NCI-H2171 treated with DMSO at 0.1 percent for 48 hours (cell line): ENCODE results near the gene FAM162B.
A peak's percentile ranks its signal among the peaks of the same experiment; 100 is the strongest.
"Not testable (repeated sequence)": the region's sequence is repeated elsewhere in the genome, so short reads cannot be mapped to it uniquely, and the experiment has no call there.

Experiments used
- DNase-seq: peaks from one replicate; lab custom pipeline; 2025; lab: John Stamatoyannopoulos, UW

FAM162B gene

DNA sequence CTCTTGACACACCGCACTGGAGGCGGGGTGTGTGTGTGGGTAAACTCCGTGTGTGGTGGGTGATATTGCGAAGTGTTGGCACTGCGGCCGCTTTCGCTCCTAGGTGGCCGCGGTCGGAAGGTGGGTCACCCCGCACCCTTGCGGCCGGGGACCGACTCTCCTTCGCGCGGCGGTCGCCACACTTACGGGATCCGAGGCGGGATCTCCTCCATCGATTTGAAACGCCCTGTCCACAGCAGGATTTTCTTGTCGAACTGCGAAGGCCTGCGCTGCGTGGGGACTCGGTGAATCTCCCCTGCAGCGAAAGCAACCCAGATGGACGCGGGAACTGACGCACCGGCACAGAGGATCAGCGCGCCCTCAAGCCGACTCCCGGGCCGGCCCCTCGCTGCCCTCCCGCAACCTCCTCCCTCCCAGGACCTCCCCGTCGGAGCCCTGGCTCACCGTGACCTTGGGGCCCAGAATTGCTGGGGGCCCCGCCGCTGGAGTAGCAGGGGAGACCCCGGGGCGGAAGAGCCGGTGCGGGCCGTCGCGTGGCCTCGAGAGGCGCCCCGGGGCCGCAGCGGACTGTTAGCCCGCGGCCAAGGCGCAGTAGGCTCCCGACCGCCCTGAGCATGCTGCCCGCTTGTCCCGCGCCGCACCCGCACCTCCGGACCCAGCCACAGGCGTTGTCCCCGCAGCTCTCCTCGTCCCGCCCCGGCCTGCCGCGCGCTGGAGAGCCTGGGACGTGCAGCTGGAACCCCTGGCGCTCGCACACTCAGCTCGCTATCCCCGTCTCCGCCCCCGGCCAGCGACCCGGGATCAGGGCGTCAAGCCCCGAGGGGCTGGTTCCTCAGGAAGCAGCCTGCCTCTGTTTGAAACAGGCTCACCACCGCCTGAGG is at the start of gene FAM162B:
FAM162B (minus strand) TSS at position 759 of the 881 bp plus-strand sequence; CDS start at position 616, 143 bp downstream.
- peak; percentile 32 for DNase-seq

DNA sequence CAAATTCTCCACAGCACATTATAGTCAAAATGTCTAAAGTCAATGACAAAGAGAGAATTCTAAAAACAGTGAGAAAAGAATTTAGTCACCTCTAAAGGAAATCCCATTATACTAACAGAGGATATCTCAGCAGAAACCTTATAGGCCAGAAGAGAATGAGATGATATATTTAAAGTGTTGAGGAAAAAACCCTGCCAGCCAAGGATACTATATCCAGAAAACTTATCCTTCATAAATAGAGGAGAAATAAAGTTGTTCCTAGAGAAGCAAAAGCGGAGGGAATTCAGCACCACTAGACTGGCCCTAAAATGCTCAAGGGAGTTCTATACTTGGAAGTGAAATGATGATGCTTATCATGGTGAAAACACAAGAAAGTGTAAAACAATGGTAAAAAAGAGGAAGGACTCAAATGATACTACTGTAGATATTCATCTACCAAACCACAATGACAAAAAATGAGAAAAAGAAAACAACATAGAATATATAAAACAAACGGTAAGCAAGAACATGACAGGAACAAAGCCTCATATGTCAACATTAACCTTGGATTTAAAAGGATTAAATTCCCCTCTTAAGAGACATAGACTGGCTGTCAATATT is 46.6 kb upstream of the FAM162B start:
- no peak for DNase-seq

DNA sequence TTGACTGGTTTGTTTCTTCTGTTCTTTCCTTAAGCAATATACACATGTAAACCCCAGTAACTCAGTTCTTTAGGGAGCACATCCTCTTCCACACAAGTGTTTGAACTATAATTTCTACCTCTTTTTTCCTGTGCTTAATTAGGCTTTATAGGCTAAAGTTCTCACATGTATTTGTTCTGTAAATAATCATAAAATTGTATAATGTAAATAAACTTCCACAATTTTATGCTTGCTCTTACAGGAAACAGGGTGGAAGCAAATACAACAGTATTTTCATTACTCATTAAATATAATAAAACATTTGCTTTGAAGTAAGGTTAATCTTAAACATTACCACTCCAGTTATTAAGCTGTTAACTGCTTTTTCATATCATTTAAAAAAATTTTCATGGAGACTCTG is 36.5 kb upstream of the FAM162B start:
- no peak for DNase-seq

- no peak for DNase-seq
Measured at GRCh38 chr6:116799945-116800344, 34.4 kb upstream of the FAM162B start.

DNA sequence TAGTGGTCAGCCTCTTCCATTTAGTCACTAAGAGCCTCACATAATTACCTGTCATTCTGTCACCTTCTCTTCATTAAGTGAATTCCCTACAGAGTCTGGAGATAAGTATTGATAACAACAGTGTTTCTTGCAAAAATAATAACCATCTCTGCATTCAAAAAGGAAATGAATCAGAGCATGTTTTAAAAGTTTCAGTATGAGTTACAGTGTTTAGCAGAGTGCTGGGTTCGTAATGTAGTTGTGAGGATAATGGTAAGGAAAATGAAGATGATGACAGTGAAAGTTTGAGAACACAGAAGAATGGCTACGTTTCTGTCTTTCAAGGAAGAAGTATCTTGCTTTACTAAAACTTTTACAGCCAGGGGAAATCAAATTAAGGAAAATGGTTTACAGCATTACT is 32.1 kb upstream of the FAM162B start:
- no peak for DNase-seq

DNA sequence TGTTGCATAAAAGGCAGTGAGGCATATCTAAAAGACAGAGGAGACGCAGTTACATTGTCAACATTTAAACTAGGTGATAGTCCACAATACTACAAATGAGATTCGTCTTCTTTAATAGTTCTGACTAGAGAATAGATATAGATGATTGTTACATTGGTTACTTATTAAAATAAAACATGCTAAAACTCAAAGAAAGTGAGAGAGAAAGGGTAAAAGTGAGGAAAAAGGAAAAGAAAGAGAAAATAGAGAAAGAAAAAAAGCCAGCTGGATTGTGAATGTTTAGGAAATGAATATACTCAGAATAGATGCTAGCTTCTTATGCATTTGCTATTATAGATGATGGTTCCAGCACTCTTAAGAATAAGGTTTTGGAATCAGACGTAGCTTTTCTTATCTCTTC is 27.7 kb upstream of the FAM162B start:
- DNase-seq: no peak

DNA sequence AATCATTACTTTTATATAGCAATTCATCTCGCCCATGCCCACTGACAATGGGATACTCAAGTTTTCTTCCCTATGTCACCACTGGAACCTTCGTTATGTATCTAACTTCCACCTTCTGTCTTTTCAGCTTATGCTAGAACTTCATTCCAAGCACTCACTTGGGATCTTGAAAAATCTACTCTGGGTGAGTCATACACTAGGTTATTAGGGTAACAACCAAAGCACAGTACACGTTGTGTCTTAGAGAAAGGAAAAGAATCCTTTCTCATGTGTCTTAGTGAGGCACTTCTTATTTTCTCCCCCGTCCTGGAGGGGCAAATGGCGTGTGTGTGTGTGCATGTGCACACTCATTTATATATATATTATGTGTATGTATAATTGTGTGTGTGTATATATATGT is 18.3 kb upstream of the FAM162B start:
- DNase-seq: no peak

- peak; percentile 51 for DNase-seq
Measured at GRCh38 chr6:116779573-116780164, 14.2 kb upstream of the FAM162B start.

DNA sequence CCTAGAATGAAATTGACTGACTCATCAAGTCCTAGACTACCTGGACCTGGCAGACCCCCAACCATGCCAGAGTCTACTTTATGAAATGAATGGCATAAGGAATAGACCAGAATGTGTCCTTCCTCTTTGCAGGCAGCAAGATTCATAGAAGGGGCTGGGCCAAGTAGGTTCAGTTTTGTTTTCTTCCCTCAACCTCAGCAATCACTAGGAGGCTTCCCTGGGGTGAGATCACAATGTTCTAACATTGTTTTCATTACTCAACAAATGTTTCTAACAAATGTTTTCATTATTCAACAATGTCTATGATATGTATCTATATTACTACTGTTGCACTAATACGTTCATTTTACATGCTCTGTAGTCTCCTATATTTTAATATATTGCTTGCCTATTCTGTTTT is 8.4 kb upstream of the FAM162B start:
- DNase-seq: no peak

GRCh38 chr6:116772450-116772849 is 6.9 kb upstream of the FAM162B start:
- no peak for DNase-seq

DNA sequence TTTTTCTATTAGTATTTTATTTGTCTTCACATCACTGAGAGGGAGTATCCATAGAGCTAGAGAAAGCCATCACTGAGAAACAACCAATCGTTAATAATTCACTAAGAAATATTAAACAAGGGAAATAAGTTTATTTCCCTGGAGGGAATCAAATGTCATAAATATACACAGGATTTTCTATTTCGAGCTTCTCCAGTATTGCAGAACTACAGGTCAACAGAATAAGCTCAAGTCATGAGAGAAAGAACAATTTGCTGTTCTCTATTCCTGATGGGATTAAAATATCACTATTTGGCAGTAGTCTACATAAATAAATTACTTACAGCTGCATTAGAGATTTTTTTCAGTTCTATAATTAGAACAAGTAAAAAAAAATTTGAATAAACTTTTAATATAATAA is 2.2 kb upstream of the FAM162B start:
- no peak for DNase-seq

DNA sequence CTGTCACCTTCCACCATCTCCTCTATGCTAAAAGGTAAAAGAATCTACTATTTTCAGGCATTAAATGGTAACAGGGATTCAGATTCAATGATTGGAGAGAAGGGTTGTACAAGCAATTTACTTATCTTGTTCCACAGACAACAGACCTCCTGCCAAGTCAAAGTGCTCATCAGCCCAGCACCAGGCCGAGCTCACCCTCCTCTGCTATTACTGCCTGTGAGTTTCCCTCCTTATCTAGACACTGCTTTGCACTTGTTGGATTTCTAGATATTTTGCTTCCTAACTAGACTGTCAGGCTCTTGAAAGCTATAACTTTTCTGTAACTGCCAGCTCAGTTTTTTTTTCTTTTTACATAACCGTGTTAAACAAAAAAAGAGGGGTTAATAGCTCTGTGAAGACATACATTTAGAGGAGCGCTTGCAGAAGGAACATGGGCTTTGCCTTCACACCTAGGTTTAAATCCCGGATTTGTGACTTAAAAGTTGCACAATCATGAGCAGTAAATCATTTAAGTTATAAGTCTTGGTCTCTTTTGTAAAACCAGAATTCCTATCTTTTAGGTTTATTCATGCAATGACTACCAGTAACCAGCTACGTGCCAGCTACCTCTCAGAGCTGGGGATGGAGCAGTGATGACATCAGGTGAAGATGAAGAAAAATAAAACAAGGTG is 1.1 kb upstream of the FAM162B start:
- no peak for DNase-seq

DNA sequence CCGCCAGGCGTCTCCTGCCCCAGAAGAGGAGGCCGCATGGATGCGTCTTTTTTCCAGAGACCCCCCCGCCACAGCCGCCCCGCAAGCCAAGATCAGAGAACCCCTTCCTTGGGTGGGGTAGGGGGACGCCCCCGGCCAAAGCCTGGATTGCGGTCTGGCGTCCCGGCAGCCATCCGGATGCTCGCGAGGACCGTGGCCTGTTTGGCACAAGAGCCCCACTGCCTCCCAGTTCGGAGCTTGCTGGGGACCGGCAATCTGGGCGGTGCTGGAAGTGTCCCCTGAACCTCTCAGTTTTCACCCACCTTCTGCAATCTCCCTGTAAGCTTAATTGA is 924 bp downstream of the FAM162B start:
- DNase-seq: no peak

- no peak for DNase-seq
Measured at GRCh38 chr6:116763906-116764628, 1.5 kb downstream of the FAM162B start.

DNA sequence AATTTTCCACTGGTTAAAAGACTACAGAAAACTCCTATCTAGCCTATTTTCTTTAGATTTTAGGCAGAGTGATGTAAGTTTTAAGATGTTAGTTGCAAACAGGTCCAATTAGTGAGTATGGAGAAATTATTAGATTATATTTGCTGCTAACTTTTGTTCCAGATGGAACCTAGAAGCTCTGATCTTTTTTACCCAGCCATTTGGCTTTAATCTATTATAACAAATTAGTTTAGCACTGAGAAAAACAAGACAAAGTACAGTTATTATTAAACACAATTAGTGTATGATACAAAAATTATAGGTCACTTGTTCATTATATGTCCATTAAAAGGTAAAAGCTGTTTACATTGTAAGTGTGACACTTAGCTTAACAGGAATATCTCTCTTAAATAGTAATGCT is 2.5 kb downstream of the FAM162B start:
- no peak for DNase-seq

GRCh38 chr6:116762235-116762634 is 3.3 kb downstream of the FAM162B start:
- no peak for DNase-seq

GRCh38 chr6:116761779-116762178 is 3.7 kb downstream of the FAM162B start:
- DNase-seq: no peak

DNA sequence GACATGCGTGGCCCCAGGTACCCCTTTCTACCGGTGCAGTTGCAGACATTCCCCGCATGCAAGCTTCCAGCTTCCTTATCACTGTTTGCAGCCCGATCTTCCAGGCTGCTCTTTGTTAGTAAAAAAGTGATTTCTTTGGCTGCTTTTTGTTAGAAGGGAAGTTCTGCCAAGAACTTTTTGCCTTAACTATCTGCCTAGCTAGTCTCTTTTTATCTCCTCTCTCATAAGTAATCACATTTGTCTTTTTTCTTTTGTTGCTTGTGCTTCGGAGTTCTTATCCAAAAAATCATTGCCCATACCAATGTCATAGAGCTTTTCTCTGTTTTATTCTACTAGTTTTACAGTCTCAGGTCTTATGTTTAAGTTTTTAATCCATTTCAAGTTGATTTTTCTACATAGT is 20.3 kb downstream of the FAM162B start:
- DNase-seq: no peak

DNA sequence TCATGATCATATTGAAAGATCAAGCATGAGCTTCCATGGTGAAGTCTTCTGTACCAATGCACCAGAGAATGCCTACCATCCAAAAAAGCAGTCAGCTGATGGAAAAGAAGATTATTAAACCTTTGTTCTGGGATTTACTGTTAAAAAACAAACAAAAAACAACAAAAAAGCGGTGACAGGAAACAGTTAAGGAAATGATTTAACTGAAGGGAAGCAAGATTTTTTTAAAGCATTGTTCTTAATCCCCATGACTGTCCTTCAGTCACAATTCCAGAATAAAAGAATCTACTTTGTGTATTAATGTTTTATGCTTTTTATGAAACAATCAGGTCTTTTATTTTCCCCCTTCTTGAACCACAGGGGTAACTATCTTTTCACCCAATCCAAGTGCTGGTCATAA is 23.9 kb downstream of the FAM162B start:
- no peak for DNase-seq

DNA sequence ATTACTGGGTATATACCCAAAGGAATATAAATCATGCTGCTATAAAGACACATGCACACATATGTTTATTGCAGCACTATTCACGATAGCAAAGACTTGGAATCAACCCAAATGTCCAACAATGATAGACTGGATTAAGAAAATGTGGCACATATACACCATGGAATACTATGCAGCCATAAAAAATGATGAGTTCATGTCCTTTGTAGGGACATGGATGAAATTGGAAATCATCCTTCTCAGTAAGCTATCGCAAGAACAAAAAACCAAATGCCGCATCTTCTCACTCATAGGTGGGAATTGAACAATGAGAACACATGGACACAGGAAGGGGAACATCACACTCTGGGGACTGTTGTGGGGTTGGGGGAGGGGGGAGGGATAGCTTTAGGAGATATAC is 25.0 kb downstream of the FAM162B start:
- DNase-seq: not testable (repeated sequence)

DNA sequence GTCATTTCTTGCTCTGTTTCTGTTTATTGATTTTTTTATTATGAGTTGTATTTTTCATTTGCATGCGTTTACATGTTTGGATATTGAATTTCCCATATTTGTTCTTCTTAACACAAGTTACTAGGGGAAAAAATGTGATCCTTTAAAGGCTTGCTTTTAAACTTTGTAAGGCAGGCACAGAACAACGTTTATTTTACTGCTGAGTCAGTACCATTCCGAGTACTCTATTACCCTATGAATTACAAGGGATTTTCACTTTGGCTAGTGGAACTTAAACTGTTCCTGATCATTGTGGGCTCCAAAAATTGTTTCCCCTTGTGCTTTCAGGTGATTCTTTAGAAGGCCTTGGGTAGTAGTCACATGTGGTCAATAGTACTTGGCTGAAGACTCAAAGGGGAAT is 28.5 kb downstream of the FAM162B start:
- DNase-seq: no peak

DNA sequence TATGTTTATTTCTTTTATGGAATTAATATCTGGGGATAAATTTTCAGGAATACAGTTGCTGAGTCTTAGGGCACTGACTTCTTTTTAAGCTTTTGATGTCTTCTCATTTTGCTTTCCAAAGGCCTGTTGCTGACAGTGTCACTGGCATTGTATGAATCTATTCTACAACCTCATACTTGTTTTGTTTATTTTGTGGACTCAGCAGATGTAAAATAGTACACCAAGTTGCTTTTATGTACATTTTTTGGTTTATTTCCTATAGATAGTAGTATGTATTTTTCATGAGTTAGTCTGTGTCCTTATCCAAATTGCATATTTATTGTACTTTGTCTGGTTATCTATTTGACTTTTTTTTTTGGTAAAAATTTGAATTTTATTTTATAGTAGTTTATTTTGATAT is 35.0 kb downstream of the FAM162B start:
- DNase-seq: no peak
